HG03457 (cell line): ENCODE data around the gene ABCG1.
A peak's percentile ranks its signal among the peaks of the same experiment; 100 is the strongest.

Source experiments
- ATAC-seq: cut with Tn5 transposase; IDR thresholded peaks from one replicate; pipeline ENCODE4 v1.9.1; 2021; ENCODE audit warnings: moderate number of reproducible peaks; ENCODE audit not compliant: unreplicated experiment

ABCG1 gene

GRCh38 chr21:42214081-42214750 is 4.7 kb upstream of the ABCG1 start:
- ATAC-seq: no peak

GRCh38 chr21:42214921-42215320 is 4.0 kb upstream of the ABCG1 start:
- no peak for ATAC-seq

- ATAC-seq: no peak
Measured at GRCh38 chr21:42215942-42216725, 2.8 kb upstream of the ABCG1 start.

- no peak for ATAC-seq
Measured at GRCh38 chr21:42216726-42217572, 2.0 kb upstream of the ABCG1 start.

- no peak for ATAC-seq
Measured at GRCh38 chr21:42219606-42220137, 732 bp downstream of the ABCG1 start.

GRCh38 chr21:42220138-42220701 is 1.3 kb downstream of the ABCG1 start:
- ATAC-seq: no peak

GRCh38 chr21:42221581-42222345 is 2.8 kb downstream of the ABCG1 start:
- ATAC-seq: no peak

- no peak for ATAC-seq
Measured at GRCh38 chr21:42222386-42222785, 3.4 kb downstream of the ABCG1 start.

- ATAC-seq: no peak
Measured at GRCh38 chr21:42222821-42223390, 4.0 kb downstream of the ABCG1 start.

GRCh38 chr21:42223826-42224575 is 5.1 kb downstream of the ABCG1 start:
- ATAC-seq: no peak

- no peak for ATAC-seq
Measured at GRCh38 chr21:42225042-42225441, 6.1 kb downstream of the ABCG1 start.

GRCh38 chr21:42225571-42226155 is 6.7 kb downstream of the ABCG1 start:
- no peak for ATAC-seq

GRCh38 chr21:42226626-42227025 is 7.7 kb downstream of the ABCG1 start:
- ATAC-seq: no peak

GRCh38 chr21:42227909-42228708 is 9.2 kb downstream of the ABCG1 start:
- peak; percentile 72 for ATAC-seq

GRCh38 chr21:42228709-42229220 is 9.8 kb downstream of the ABCG1 start:
- no peak for ATAC-seq

- no peak for ATAC-seq
Measured at GRCh38 chr21:42229676-42230075, 10.7 kb downstream of the ABCG1 start.

- ATAC-seq: no peak
Measured at GRCh38 chr21:42230178-42230577, 11.2 kb downstream of the ABCG1 start.

GRCh38 chr21:42230636-42231035 is 11.7 kb downstream of the ABCG1 start:
- ATAC-seq: no peak
